Muscle layer of duodenum (tissue), 2 donors: ENCODE measurements around the gene IL1RAP.

Experiments
- H3K27ac ChIP-seq: one replicate; pipeline ENCODE4 v1.7.0; 2013; ENCODE audit warnings: mild to moderate bottlenecking, low read length
- H3K27me3 ChIP-seq: one replicate; pipeline ENCODE4 v1.7.0; 2013; ENCODE audit warnings: low read depth, mild to moderate bottlenecking, control low read depth, low read length
- H3K36me3 ChIP-seq, 2 donors: one replicate each; pipeline ENCODE4 v1.7.0; 2013; ENCODE audit warnings: low read length in 2 of 2, control low read depth in 1 of 2, mild to moderate bottlenecking in 1 of 2; ENCODE audit not compliant: insufficient read depth in 2 of 2, control insufficient read depth in 1 of 2
- H3K4me1 ChIP-seq, 2 donors: one replicate each; pipeline ENCODE4 v1.7.0; 2013; ENCODE audit warnings: low read length in 2 of 2, mild to moderate bottlenecking in 2 of 2, control low read depth in 1 of 2, moderate library complexity in 1 of 2; ENCODE audit not compliant: insufficient read depth in 2 of 2, control insufficient read depth in 1 of 2
- H3K4me3 ChIP-seq, 2 donors: one replicate each; pipeline ENCODE4 v1.7.0; 2013; ENCODE audit warnings: low read length in 2 of 2, low read depth in 1 of 2, mild to moderate bottlenecking in 1 of 2
- H3K9me3 ChIP-seq, 2 donors: one replicate each; pipeline ENCODE4 v1.7.0; 2013; ENCODE audit warnings: low read length in 2 of 2, control low read depth in 1 of 2, mild to moderate bottlenecking in 1 of 2; ENCODE audit not compliant: control insufficient read depth in 1 of 2
- donor health status: healthy.

IL1RAP gene

GRCh38 chr3:190531406-190531805 lies 17.5 kb downstream of the IL1RAP start:
- no peak overlapping the region for H3K27ac ChIP-seq
- no peak overlapping the region for H3K4me3 ChIP-seq
- no peaks in the 10 kb centered on the region for H3K27me3 ChIP-seq
- peaks cover 0 to 6% of the 10 kb centered on the region in 2 donors for H3K4me1 ChIP-seq
- no peaks in the 10 kb centered on the region for H3K9me3 ChIP-seq
- no peaks in the 10 kb centered on the region for H3K36me3 ChIP-seq

- Histone ChIP-seq H3K9me3 (no peaks in the 10 kb centered on the region), H3K4me1 (peaks cover 0 to 6% of the 10 kb centered on the region in 2 donors), H3K4me3 (no peak overlapping the region), H3K27me3 (no peaks in the 10 kb centered on the region), H3K36me3 (no peaks in the 10 kb centered on the region), H3K27ac (peak overlapping the region; percentile 10)
Observed at GRCh38 chr3:190532731-190533203, 18.9 kb downstream of the IL1RAP start.

- H3K9me3 ChIP-seq, result no peaks in the 10 kb centered on the region
- H3K36me3 ChIP-seq, result no peaks in the 10 kb centered on the region
- H3K27ac ChIP-seq, result peak overlapping the region; percentile 10
- no peak overlapping the region for H3K4me3 ChIP-seq
- no peaks in the 10 kb centered on the region for H3K27me3 ChIP-seq
- peaks cover 0 to 6% of the 10 kb centered on the region in 2 donors for H3K4me1 ChIP-seq
Observed at GRCh38 chr3:190533511-190534281, 19.8 kb downstream of the IL1RAP start.

GRCh38 chr3:190534386-190534785 lies 20.5 kb downstream of the IL1RAP start:
- no peak overlapping the region for H3K27ac ChIP-seq
- no peak overlapping the region for H3K4me3 ChIP-seq
- no peaks in the 10 kb centered on the region for H3K36me3 ChIP-seq
- H3K27me3 ChIP-seq, result no peaks in the 10 kb centered on the region
- no peaks in the 10 kb centered on the region for H3K9me3 ChIP-seq
- H3K4me1 ChIP-seq, result peaks cover 0 to 6% of the 10 kb centered on the region in 2 donors

GRCh38 chr3:190534986-190535385 lies 21.1 kb downstream of the IL1RAP start:
- H3K27me3 ChIP-seq, result no peaks in the 10 kb centered on the region
- H3K36me3 ChIP-seq, result no peaks in the 10 kb centered on the region
- no peak overlapping the region for H3K27ac ChIP-seq
- no peak overlapping the region for H3K4me3 ChIP-seq
- H3K9me3 ChIP-seq, result no peaks in the 10 kb centered on the region
- peaks cover 0 to 6% of the 10 kb centered on the region in 2 donors for H3K4me1 ChIP-seq

GRCh38 chr3:190537146-190537545 lies 23.3 kb downstream of the IL1RAP start:
- H3K4me3 ChIP-seq, result no peak overlapping the region
- no peak overlapping the region for H3K27ac ChIP-seq
- H3K36me3 ChIP-seq, result no peaks in the 10 kb centered on the region
- H3K27me3 ChIP-seq, result no peaks in the 10 kb centered on the region
- H3K9me3 ChIP-seq, result no peaks in the 10 kb centered on the region
- peaks cover 0 to 6% of the 10 kb centered on the region in 2 donors for H3K4me1 ChIP-seq

GRCh38 chr3:190538288-190538687 lies 24.4 kb downstream of the IL1RAP start:
- Histone ChIP-seq H3K36me3 (no peaks in the 10 kb centered on the region), H3K4me1 (peaks cover 0 to 4% of the 10 kb centered on the region in 2 donors), H3K27me3 (no peaks in the 10 kb centered on the region), H3K27ac (no peak overlapping the region), H3K9me3 (no peaks in the 10 kb centered on the region), H3K4me3 (no peak overlapping the region)

GRCh38 chr3:190539526-190539925 lies 25.6 kb downstream of the IL1RAP start:
- Histone ChIP-seq H3K4me3 (no peak overlapping the region), H3K27me3 (no peaks in the 10 kb centered on the region), H3K4me1 (no peaks in the 10 kb centered on the region), H3K36me3 (no peaks in the 10 kb centered on the region), H3K9me3 (no peaks in the 10 kb centered on the region), H3K27ac (no peak overlapping the region)

GRCh38 chr3:190541008-190541407 lies 27.1 kb downstream of the IL1RAP start:
- no peak overlapping the region for H3K4me3 ChIP-seq
- H3K36me3 ChIP-seq, result no peaks in the 10 kb centered on the region
- H3K27ac ChIP-seq, result no peak overlapping the region
- H3K27me3 ChIP-seq, result no peaks in the 10 kb centered on the region
- no peaks in the 10 kb centered on the region for H3K9me3 ChIP-seq
- H3K4me1 ChIP-seq, result no peaks in the 10 kb centered on the region

- H3K4me3 ChIP-seq, result no peak overlapping the region
- H3K4me1 ChIP-seq, result no peaks in the 10 kb centered on the region
- H3K36me3 ChIP-seq, result no peaks in the 10 kb centered on the region
Observed at GRCh38 chr3:190541560-190541959, 27.7 kb downstream of the IL1RAP start.

GRCh38 chr3:190542846-190543245 lies 29.0 kb downstream of the IL1RAP start:
- Histone ChIP-seq H3K9me3 (no peaks in the 10 kb centered on the region), H3K27ac (no peak overlapping the region), H3K4me1 (no peaks in the 10 kb centered on the region), H3K4me3 (no peak overlapping the region), H3K27me3 (no peaks in the 10 kb centered on the region), H3K36me3 (no peaks in the 10 kb centered on the region)

More at GRCh38 chr3:190541560-190541959, 27.7 kb downstream of the IL1RAP start:
- Histone ChIP-seq H3K27ac (no peak overlapping the region), H3K27me3 (no peaks in the 10 kb centered on the region), H3K9me3 (no peaks in the 10 kb centered on the region)

- H3K4me1 ChIP-seq, result no peaks in the 10 kb centered on the region
Observed at GRCh38 chr3:190543671-190544070, 29.8 kb downstream of the IL1RAP start.

More at GRCh38 chr3:190543671-190544070, 29.8 kb downstream of the IL1RAP start:
- Histone ChIP-seq H3K27me3 (no peaks in the 10 kb centered on the region), H3K36me3 (no peaks in the 10 kb centered on the region), H3K27ac (no peak overlapping the region), H3K4me3 (no peak overlapping the region), H3K9me3 (no peaks in the 10 kb centered on the region)
